Right atrium auricular region (tissue), 2 donors: Measurements from ENCODE around the gene B3GNT3. TPM values are rescaled to one million over a fixed set of nuclear protein-coding genes. Genes with fewer than 3 reads are reported as not detected.

Experiments
- DNase-seq: peaks from one replicate; pipeline ENCODE4 v3.0.0-alpha.2; 2019; ENCODE audit warnings: low spot score
- H3K27ac ChIP-seq, 2 donors: fragments of 200-600 bp; sonication (generic); 1 replicate in 1 of 2; 2 replicates in 1 of 2; pipeline ENCODE4 v1.5.1; 2016 to 2019
- H3K27me3 ChIP-seq, 2 donors: fragments of 200-600 bp; sonication (generic); one replicate each; pipeline versions ENCODE4 v1.5.1 to v1.6.0; 2017 to 2019
- H3K36me3 ChIP-seq: fragments of 200-600 bp; sonication (generic); one replicate; pipeline ENCODE4 v1.5.1; 2016
- H3K4me1 ChIP-seq, 2 donors: fragments of 200-600 bp; sonication (generic); one replicate each; pipeline versions ENCODE4 v1.5.1 to v1.6.0; 2017 to 2019
- H3K4me3 ChIP-seq, 2 donors: fragments of 200-600 bp; sonication (generic); 1 replicate in 1 of 2; 2 replicates in 1 of 2; pipeline ENCODE4 v1.5.1; 2017 to 2019; ENCODE audit warnings: mild to moderate bottlenecking in 1 of 2, moderate library complexity in 1 of 2
- H3K9me3 ChIP-seq, 2 donors: fragments of 200-600 bp; sonication (generic); one replicate each; pipeline ENCODE4 v1.5.1; 2019
- total RNA-seq, 2 donors: library from RNA; depleted of rRNA; stranded (reverse); fragments of >200 nt; gene quantifications; one replicate each; pipeline ENCODE4 v1.1.0, GENCODE V29; 2016
- TF ChIP-seq, protein P1 (sequence below), 2 donors: fragments of 200-600 bp; sonication (generic); IDR thresholded peaks; one replicate each; pipeline ENCODE4 v1.5.1; 2019; ENCODE audit warnings: antibody characterized with exemption in 2 of 2

B3GNT3 gene
- total RNA-seq, 2 donors from 2014 or later: not detected

DNA sequence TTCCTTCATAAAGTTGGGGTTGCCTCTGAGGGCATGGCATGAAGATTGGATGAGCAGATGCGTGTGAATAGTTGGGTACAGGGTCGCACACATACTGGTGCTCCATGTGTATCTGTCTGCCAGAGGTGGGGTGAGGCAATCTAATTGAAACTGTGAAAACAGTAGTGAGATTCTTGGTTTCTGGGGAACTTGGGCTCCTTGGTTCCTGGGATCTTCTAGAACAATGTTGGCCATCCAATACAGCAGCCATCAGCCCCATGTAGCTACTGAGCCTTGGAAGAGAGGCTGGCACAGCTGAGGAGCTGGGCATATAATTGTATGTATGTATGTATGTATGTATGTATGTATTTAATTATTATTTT lies 43.0 kb upstream of the B3GNT3 start:
- peaks cover 0 to 13% of the 10 kb centered on the region in 2 donors for H3K4me1 ChIP-seq

DNA sequence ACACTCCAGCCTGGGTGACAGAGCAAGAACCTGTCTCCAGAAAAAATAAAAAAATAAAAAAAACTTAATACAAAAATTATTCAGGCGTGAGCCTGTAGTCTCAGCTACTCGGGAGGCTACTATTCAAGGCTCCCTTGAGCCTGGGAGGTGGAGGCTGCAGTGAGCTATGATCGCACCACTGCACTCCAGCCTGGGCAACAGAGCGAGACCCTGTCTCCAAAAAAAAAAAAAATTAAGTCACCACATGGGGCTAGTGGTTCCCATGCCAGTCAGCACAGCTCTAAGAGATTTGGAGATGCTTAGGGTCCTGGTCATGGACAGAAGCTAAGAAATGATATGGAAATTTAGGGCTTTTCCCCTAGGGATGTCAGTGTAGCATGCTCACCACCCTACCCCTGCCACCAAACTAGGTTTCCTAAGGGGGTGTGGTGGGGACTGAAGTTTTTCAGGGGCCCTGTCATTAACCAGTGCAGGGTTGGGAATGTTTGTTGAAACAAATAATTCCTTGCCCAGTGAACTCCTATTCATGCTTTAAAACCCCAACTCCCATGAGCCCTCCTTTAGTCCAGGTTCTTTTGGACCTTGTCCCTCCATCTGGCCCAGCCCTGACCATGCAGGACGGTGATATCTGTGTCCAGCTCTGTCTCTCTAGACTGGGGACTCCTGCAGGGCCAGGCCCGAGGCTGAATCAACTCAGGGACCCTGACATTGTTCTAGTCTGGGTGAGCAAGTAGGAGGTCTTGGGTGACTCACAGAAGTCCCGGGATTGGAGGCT lies 41.9 kb upstream of the B3GNT3 start:
- Histone ChIP-seq H3K36me3 (no peaks in the 10 kb centered on the region), H3K27me3 (no peaks in the 10 kb centered on the region), H3K4me1 (peaks cover 0 to 3% of the 10 kb centered on the region in 2 donors), H3K9me3 (no peaks in the 10 kb centered on the region), H3K4me3 (no peak overlapping the region), H3K27ac (no peak overlapping the region)
- no peak for DNase-seq
- TF ChIP-seq, protein P1, sequence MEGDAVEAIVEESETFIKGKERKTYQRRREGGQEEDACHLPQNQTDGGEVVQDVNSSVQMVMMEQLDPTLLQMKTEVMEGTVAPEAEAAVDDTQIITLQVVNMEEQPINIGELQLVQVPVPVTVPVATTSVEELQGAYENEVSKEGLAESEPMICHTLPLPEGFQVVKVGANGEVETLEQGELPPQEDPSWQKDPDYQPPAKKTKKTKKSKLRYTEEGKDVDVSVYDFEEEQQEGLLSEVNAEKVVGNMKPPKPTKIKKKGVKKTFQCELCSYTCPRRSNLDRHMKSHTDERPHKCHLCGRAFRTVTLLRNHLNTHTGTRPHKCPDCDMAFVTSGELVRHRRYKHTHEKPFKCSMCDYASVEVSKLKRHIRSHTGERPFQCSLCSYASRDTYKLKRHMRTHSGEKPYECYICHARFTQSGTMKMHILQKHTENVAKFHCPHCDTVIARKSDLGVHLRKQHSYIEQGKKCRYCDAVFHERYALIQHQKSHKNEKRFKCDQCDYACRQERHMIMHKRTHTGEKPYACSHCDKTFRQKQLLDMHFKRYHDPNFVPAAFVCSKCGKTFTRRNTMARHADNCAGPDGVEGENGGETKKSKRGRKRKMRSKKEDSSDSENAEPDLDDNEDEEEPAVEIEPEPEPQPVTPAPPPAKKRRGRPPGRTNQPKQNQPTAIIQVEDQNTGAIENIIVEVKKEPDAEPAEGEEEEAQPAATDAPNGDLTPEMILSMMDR (IDR thresholded peaks at IDR 0.05): no peak

More for the DNA sequence above, 43.0 kb upstream of the B3GNT3 start:
- Histone ChIP-seq H3K36me3 (no peaks in the 10 kb centered on the region), H3K9me3 (no peaks in the 10 kb centered on the region), H3K27me3 (no peaks in the 10 kb centered on the region), H3K27ac (no peak overlapping the region), H3K4me3 (no peak overlapping the region)
- DNase-seq: no peak
- TF ChIP-seq, protein P1 (IDR thresholded peaks at IDR 0.05): no peak

DNA sequence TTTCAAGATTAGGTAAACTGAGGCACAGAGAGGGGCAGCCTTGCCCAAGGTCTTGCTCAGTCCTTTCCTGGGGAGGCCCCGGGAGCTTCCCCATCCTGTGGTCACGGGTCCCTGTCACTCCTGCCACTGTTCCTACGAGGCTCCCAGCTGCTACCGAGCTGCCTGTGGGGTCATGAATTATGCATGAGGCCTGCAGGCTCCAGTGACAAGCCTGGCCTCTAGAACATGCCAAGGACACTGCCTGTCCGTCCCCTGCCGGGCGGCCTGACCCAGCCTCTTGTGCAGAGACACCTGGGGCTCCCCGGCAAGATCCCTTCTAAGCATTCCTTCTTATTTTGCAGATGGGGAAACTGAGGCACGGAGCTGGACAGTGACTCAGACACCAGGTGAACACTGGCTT lies 41.0 kb upstream of the B3GNT3 start:
- no peak for DNase-seq

GRCh38 chr19:17754634-17755442 lies 40.1 kb upstream of the B3GNT3 start:
- TF ChIP-seq, protein P1 (IDR thresholded peaks at IDR 0.05): no peak
- Histone ChIP-seq H3K4me1 (no peaks in the 10 kb centered on the region), H3K27me3 (no peaks in the 10 kb centered on the region), H3K27ac (no peak overlapping the region), H3K9me3 (no peaks in the 10 kb centered on the region), H3K4me3 (no peak overlapping the region), H3K36me3 (no peaks in the 10 kb centered on the region)
- no peak for DNase-seq

More for the DNA sequence above, 41.0 kb upstream of the B3GNT3 start:
- no peaks in the 10 kb centered on the region for H3K36me3 ChIP-seq
- TF ChIP-seq, protein P1 (IDR thresholded peaks at IDR 0.05): no peak
- no peaks in the 10 kb centered on the region for H3K9me3 ChIP-seq
- no peaks in the 10 kb centered on the region for H3K27me3 ChIP-seq
- H3K4me3 ChIP-seq: no peak overlapping the region
- no peaks in the 10 kb centered on the region for H3K4me1 ChIP-seq
- no peak overlapping the region for H3K27ac ChIP-seq

GRCh38 chr19:17755443-17755890 lies 39.5 kb upstream of the B3GNT3 start:
- DNase-seq: no peak
- H3K36me3 ChIP-seq: no peaks in the 10 kb centered on the region
- TF ChIP-seq, protein P1 (IDR thresholded peaks at IDR 0.05): no peak
- no peaks in the 10 kb centered on the region for H3K4me1 ChIP-seq
- H3K27me3 ChIP-seq: no peaks in the 10 kb centered on the region
- no peak overlapping the region for H3K27ac ChIP-seq
- no peaks in the 10 kb centered on the region for H3K9me3 ChIP-seq
- H3K4me3 ChIP-seq: no peak overlapping the region
